Fibroblast of pulmonary artery (primary cell): ENCODE results near the gene ZNF581.

Experiments
- DNase-seq: peaks from one replicate; pipeline ENCODE4 v3.0.0-alpha.2; 2010; ENCODE audit warnings: low read depth
- H3K4me3 ChIP-seq: replicated peaks from 2 replicates; pipeline ENCODE4 v1.5.1; 2011; ENCODE audit warnings: low read depth, mild to moderate bottlenecking, control low read depth, low read length, moderate library complexity
- CTCF ChIP-seq: IDR thresholded peaks from 2 replicates; pipeline ENCODE4 v1.5.1; 2011; ENCODE audit warnings: mild to moderate bottlenecking, control low read depth, low read length, inconsistent platforms; ENCODE audit errors: missing control alignments

The ZNF581 gene

GRCh38 chr19:55666343-55667005 lies 23.0 kb downstream of the ZNF581 start:
- DNase-seq = no peak
- TF ChIP-seq CTCF = no peak
- no peak overlapping the region for H3K4me3 ChIP-seq

GRCh38 chr19:55667006-55667381 lies 23.5 kb downstream of the ZNF581 start:
- no peak overlapping the region for H3K4me3 ChIP-seq
- DNase-seq = no peak
- no peak for TF ChIP-seq CTCF

DNA sequence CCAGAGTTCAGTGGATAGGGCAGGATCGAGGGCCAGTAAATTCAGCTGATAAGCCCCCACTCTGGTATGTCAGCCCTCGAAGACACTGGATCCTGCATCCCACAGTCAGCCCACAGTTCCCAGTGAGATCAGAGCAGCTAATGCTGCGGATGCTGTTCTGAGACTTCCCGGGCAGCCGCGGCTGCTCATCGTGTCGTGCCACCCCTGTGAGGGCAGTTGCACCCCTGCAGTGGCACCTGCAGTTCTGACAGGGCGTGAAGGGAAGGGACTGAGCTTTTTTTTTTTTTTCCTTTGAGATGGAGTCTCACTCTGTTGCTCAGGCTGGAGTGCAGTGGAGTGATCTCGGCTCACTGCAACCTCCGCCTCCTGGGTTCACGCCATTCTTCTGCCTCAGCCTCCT lies 24.1 kb downstream of the ZNF581 start:
- no peak for TF ChIP-seq CTCF
- no peak for DNase-seq
- H3K4me3 ChIP-seq = no peak overlapping the region

DNA sequence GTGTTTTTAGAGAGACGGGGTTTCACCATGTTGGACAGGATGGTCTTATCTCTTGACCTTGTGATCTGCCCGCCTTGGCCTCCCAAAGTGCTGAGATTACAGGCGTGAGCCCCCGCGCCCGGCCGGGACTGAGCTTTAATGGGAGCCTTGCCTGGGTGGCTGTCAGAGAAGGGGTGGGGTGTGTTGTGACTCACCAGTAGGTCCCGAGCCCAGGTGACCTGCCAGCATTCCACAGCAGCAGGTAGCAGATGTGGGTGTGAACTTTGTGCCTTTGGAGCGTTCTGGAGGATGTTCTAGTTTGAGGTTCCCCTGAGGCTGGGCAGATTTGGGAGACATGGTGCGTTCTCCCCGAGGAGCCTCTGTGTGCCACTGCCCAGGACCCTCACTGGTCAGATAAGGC lies 24.5 kb downstream of the ZNF581 start:
- DNase-seq = no peak
- H3K4me3 ChIP-seq = no peak overlapping the region
- TF ChIP-seq CTCF = no peak

GRCh38 chr19:55668603-55669348 lies 25.3 kb downstream of the ZNF581 start:
- H3K4me3 ChIP-seq = no peak overlapping the region
- DNase-seq = no peak
- no peak for TF ChIP-seq CTCF

DNA sequence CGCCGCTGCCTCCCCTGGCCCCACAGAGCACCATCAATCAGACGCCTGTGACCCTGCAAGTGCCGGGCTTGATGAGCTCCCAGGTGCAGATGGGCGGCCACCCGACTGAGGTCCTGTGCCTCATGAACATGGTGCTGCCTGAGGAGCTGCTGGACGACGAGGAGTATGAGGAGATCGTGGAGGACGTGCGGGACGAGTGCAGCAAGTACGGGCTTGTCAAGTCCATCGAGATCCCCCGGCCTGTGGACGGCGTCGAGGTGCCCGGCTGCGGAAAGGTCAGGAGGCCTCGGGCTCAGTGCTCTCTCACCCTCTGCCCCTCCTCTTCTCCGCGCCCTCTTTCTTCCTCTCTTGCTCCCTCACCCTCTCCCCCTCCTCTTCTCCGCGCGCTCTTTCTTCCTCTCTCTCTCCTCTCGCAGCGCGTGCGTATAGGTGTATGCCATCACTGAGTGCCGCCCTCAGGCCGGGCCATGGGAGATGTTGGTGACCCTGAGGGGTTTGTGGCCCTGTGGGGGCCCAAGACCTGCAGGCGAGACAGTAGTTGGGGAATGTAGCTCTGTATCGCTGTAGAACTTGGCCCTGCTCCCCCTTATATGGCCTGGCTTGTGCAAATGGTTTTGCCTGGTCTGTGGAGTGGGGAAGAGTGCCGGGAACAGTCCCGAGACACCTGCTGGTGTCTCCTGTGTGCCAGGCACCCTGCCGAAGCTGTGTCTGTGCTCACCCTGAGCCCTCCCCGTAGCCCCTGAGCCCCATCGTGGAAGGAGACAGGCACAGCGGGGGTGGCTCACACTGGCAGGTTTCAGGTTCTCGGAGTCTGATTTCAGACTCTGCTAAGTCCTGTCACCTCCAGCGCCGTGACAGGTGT lies 26.2 kb downstream of the ZNF581 start:
- DNase-seq = no peak
- no peak overlapping the region for H3K4me3 ChIP-seq
- no peak for TF ChIP-seq CTCF
